GM21447 (cell line): ENCODE results near the gene TMEM169.
"Not testable (repeated sequence)": the region's sequence is repeated elsewhere in the genome, so short reads cannot be mapped to it uniquely, and the experiment has no call there.

Experiments used
- ATAC-seq: cut with Tn5 transposase; IDR thresholded peaks from one replicate; pipeline ENCODE4 v1.9.1; 2021; ENCODE audit not compliant: unreplicated experiment

The TMEM169 gene

DNA sequence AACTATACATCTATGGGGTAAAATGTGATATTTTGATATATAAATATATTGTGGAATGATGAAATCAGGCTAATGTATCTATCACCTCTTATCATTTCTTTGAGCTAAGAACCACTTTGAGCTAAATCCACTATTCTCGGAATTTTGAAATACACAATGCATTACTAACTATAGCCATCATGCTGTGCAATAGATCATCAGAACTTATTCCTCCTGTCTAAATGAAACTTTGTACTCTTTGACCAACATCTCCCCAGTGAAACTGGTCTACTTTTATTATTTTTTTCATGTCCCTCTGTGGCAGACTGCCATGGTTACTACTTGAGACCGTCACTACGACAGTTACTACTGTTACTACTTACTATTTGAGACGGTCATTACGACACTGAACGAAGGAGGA is 11.5 kb upstream of the TMEM169 start:
- no peak for ATAC-seq

DNA sequence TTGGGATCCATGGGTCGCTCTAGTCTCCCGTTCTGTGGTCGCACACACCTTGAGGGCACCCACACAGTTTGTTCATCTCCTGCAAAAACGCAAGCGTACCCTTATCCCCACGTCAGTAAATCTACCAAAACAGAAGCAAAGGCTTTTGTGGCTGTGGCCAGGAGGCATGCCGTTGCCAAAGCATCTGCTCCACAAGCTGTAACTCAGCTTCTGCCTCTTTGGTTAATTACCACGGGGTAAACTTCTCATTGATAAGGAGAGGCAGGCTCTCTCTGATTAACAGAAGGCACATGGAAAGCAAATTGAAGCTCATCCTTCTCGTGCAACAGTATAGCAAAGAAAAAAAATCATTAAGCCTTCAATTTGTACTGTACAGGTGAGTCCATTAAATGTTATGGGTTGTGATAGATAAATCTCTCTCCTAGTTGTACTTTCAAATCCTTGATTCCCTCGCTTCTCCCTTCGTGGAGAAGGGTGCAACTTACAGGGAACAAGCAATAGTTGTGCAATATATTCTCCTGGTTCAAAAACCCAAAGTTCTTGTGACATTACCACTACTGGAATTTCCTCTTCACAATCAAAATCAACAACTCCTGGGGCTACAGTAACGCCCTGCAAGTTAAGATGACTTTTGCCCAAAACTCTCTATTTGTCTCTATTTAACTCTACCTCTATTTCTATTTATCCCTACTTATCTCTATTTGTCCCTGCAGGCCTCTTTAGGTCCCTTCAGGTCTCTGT is 10.4 kb upstream of the TMEM169 start:
- ATAC-seq, result no peak

DNA sequence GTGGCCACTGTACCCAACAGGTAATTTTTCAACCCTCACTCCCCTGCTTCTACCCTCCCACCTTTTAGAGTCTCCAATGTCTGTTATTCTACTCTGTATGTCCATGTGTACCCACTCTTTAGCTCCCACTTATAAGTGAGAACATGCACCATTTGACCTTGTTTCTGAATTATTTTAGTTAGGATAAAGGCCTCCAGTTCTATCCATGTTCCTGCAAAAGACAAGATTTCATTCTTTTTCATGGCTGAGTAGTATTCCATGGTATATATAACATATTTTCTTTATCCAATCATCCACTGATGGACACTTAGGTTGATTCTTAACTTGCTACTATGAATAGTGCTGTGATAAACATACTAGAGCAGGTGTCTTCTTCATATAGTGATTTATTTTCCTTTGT is 9.2 kb upstream of the TMEM169 start:
- ATAC-seq, result no peak

DNA sequence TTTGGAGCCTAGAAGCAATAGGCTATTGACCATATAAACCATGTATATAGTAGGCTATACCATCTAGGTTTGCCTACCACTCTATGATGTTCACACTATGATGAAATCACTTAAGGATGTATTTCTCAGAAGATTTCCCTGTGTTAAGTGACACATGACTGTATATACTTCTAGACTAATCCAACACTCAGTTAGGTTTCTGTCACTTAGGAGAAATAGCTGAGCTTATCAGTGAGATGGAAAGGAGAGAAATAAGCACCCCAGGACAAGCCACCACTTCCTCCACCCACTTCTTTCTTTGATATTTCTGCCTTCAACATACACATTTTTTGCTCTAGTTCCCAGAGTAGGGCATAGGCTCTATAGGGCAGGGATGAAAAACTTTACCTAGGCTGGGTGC is 7.9 kb upstream of the TMEM169 start:
- ATAC-seq, result no peak

DNA sequence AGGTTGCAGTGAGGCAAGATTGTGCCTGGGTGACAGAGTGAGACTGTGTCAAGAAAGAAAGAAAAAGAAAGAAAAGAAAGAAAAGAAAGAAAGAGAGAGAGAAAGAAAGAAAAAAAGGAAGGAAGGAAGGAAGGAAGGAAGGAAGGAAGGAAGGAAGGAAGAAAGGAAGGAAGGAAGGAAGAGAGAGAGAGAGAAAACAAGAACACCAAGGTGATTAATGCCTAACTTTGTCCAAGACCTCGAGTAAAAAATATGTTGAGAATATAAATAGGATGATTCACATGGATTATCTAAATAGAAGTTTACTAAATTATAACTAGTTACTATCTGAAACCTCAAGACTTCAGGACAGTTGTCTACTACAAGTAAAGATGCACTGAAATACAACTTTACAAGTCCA is 7.3 kb upstream of the TMEM169 start:
- no peak for ATAC-seq

DNA sequence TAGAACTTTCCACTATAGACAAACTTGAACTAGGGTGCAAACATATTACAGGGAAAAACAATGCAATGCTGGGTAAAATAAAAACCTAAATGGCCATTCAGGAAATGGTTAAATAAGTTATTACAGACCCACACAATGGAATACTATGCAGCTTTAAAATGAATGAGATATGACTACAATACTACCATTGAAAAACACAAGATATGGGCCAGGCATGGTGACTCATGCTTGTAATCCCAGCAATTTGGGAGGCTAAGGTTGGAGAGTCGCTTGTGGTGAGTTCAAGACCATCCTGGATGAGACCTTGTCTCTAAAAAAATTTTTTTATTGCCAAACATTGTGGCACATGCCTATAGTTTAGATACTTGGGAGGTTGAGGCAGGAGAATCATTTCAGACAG is 6.9 kb upstream of the TMEM169 start:
- no peak for ATAC-seq

DNA sequence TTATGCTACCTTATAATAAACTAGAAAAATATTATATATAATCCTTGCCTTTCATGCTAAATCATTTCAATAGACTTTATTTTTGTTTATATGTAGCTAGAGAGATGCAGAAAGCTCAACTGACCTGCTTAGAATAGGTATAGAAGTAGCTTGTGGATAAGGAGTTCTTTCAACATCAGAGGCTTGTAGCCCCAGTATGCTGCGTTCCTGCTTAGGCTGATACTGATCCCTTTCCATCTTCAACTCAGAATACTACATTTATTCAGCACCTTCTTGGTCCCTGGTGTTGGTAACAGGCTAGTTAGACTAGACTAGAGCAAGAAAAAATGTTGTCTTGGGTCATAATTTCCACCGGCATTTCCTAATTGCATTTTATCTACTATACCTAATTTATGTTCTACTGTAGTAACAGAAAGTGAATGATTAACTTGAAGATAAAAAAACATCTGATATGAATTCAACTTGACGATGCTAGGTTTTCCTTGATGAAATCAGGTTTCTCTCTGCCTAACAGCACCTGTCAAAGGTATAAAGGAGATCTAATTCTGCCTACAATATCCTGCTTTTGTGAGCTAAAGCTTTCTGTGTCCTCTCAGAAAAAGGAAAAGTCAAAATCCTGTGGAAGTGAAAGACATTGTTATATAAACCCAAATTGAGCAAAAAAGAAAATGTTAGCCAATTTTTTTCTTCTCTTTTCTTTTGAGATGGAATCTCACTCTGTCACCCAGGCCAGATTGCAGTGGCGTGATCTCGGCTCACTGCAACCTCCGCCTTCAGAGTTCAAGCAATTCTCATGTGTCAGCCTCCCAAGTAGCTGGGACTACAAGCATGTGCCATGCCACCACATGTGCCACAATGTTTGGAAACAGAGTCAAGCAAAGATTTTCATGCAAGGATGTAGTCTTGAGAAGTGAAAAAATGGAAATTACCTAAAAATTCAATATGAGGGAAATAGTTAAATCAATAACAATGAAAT is 5.9 kb upstream of the TMEM169 start:
- ATAC-seq, result no peak

DNA sequence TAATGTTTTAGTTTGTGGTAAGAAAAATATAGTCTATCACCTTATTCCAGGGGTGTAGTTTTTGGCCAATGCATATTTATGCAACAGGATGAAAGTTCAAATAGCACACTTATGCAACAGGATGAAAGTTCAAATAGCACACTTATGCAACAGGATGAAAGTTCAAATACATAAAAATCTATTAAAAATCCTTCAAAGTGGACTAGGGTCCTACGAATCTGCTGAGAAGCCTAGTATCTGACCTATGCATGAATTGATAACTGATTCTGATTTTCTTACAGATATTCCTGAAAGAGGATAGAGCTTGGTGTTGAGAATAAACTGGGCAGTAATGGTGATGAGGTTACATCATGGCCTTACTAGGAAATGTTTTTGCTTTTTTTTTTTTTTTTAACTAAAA is 2.9 kb upstream of the TMEM169 start:
- no peak for ATAC-seq

DNA sequence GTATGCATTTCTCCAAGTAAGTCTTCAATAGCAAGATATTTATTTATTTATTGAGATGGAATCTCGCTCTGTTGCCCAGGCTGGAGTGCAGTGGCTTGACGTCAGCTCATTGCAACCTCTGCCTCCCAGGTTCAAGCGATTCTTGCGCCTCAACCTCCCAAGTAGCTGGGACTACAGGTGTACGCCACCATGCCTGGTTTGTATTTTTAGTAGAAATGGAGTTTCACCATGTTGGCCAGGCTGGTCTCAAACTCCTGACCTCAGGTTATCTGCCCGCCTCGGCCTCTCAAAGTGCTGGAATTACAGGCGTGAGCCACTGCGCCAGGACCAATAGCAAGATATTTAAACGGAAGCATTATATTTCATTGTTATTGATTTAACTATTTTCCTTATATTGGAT is 1.7 kb upstream of the TMEM169 start:
- ATAC-seq, result not testable (repeated sequence)

DNA sequence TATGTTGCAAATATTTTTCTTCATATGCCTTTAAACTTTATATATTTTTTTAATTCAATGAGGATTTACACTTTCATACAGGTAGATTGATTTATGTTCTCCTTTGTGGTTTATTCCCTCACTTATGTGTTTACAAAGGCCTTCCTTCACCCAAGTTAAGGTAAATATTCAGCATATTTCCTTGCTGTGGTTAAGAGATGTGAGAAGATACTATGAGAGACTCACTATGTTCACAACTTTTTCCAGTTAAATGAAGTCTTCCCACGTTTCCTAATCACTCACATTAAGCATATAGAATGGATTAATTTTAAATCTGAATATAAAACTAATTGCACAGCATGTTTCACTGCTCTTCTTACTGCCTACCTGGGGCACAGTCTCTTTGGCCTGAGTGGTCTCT is 707 bp upstream of the TMEM169 start:
- peak; percentile 4 for ATAC-seq

DNA sequence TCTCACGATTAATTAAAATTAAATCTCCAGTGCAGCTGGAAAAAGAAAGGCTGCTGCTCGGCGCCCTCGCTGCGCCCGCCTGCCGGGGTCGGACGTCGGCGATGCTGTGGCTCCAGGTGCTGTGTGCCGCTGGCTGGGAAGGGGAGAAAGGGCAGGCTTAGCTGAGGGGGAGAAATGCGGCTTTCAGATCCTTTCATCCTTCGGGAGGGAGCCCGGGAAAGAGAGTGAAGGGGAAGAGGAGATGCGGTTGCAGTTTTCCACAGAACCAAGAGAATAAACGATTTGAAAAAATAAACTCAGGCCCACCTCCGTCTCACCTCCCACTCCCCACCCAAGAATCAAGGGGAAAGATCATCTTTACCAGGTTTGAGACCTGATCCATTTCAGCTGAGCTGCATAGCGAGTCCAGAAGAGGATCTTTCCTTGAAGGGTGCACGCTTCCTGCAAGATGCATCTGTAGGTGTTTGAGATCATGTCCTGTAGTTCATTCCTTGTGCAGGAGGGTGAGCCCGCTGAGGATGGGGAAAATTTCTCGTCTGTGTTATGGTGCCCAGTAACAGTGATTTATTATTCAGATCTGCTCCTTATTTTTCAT is 495 bp downstream of the TMEM169 start:
- peak; percentile 22 for ATAC-seq

DNA sequence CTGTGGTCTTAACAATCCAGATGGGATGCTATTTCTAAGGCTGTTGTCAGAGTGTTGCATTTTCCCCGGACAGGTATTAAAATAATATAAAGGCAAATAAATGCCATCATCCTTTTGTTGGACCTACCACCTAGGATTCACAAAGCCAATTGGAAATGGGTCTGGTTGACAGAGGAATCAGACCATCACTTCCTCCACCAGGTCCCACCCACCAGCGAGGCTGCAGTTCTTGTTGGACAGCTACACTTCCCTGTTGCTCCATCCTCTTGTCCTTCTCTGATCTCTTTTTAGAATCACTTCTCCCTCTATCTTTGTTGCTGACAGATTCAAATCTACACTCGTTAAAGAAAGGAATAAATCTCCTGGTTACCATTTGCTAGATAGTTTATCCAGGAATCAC is 1.1 kb downstream of the TMEM169 start:
- no peak for ATAC-seq

DNA sequence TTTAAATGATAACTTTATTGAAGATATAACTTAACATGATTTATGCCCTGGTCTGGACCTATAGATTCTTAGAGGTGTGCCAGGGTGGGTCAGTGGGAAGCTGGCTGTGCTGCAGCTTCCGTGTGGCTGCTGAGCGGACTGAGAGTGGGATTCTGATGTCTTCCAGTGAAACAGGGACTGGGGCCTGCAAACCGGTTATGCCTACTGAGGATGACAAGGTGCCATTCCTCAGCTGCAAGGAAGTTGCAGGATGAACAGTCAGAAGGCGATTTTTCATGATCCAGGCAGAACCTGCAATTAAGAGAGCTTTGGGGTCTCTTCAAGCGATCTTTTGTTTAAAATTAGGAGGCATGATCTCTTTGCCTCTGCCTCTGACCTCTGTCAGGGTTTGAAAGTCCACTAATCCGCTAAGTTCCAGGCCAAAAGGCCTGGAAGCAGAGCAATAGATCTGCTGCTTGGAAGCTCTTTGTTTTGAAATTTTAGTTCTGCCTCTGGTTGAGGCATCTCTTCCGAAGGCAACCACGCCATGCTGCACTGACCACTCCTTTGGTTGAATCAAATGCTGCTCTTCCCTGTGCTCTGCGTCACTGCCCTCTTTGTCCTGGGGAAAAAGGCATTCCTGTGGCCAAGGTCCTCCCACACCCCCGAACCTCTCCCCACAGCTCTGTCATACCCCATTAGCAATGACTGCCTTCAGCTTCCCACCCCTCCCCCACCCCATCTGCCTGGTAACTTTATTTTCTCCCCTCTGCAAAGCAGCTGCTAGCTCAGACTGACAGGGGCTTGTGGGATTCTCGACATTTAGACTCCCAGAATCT is 2.0 kb downstream of the TMEM169 start:
- ATAC-seq, result no peak

DNA sequence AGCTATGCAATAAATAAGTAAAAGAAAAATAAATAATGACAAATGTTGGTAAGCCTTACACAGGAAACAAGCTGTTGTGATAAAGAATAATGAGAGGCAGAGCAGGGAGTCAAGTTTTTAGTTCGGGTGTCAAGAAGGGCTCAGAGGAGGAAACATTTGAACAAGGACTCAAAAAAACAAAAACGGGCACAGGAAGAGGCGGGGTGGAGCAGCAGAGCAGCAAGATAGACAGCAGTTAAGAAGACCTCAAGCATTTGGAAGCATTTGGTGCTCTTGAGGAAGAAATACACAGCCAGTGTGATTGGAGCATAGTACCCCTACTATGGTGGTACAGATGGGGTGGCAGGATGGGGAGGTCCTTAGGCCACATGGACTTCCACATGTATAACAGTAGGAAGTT is 2.8 kb downstream of the TMEM169 start:
- no peak for ATAC-seq

DNA sequence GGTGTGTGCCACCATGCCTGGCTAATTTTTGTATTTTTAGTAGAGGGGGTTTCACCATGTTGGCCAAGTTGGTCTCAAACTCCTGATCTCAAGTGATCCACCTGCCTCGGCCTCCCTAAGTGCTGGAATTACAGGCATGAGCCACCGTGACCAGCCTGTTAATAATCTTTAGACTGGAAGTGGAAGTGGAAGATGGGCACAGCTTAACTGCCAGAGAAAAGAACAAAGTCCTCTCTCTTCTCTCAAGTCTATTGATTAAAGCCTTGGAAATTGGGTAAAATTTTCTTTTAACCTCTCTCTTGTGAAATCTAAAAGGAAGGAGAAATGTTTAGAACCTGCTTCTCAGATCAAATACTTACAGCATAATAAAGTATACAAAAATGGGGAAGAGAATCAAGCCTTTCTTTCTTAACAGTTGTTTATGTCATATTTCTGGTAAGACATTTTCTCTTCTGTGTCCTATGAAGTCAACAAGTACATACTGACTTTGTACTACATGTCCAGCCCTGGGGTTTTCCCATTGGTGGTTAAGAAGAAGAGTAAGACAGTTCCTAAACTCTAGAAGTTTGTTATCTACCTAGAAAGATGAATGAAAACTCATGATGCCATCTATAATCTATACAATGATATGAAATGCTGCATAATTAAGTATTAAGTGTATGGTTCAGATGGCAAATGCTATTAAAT is 4.6 kb downstream of the TMEM169 start:
- no peak for ATAC-seq

DNA sequence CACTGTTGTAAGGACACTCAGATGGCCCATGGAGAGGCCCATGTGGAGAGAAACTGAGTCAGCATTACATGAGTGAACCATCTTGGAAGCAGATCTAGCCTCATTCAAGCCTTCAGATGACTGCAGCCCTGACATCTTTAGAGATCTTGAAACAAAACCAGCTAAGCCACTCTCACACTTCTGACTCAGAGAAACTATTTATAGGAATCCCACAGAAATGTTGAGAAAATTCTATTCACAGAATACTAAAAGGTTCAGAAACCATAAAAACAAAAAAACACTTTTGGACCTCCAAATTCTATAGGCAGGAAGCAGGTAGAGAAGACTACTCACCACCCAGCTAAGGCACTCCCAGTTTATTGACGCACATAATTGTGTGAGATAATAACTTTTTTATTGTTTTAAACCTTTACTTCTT is 8.7 kb downstream of the TMEM169 start:
- ATAC-seq, result peak; percentile 82

DNA sequence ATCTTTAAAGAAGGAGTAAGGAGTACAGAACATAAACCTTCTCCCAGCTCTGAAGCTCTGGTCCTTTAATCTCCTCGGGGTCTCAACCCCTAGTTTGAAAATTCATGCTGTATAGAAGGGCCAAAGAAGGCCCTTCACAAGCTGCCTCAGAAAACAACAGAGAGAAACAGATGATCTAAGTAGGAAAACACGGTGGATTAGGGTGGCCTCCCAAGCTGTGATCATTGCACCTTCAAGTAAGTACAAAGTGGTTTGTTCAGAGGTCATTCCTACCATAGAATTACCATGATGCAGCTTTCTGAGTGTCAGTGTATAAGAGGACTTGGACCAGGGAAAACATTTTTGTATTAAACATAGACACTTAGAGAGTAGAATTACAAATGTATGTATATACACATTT is 10.9 kb downstream of the TMEM169 start:
- ATAC-seq, result no peak

DNA sequence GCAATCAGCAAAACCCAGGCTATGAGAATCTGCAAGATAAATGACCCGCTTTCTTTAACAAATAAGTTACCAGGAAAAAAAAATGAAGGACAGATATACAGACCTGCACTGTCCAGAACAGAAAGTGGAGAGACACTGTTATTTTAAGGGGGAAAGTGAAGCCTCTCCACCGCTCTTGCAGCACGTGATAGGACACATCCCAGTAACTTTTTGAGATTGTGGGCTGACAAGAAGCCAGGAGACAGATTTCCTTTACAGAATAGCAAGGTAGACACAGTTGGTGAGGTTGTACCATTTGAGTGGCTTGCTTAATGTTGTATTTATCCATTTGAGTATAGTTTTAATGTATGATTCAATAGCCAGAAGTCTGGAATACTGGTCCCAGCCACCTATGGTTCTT is 13.0 kb downstream of the TMEM169 start:
- ATAC-seq, result no peak

DNA sequence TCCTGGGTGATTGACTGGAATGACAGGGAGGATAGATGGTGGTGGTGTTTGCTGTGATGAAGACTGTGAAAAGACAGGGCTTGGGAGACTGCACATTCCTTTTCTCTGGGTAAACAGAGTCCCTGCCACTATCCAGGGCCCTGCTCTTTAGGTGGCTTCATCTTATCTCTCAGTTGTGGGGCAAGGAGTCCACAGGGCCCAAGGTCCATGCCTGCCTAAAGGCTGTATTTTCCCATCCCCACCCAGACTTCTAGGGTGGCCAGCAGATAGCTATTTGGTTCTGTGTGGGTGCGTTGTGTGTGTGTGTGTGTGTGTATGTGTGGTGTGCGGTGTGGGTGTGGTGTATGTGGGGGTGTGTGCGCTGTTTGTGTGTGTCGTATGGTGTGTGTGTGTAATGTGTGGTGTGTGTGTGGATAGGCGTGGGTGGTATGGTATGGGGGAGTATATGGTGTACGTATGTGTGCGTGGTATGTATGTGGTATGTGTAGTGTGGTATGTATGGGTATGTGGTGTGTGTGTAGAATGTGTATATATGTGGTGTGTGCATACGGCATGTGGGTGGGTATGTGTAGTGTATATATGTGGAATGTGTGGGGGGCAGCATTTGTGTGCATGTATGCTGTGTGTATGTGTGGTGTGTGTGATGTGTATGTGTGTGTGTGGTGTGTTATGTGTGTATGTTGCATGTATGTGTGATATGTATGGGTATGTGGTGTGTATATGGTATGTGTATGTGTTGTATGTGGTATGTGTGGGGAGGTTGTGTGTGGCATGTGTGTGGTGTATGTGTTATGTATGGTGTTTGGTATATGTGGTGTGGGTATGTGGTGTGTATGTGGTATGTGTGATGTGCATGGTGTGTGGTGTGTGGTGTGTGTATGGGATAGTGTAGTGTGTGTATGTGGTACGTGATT is 17.0 kb downstream of the TMEM169 start:
- ATAC-seq, result no peak
